Large intestine (tissue), 3 donors: ENCODE data around the gene KANK4. TPM values are rescaled to one million over a fixed set of nuclear protein-coding genes. Genes with fewer than 3 reads are reported as not detected.
"Not testable (repeated sequence)": the region's sequence is repeated elsewhere in the genome, so short reads cannot be mapped to it uniquely, and the experiment has no call there.

Experiments used
- DNase-seq, 2 donors: peaks; one replicate each; pipeline versions ENCODE4 v3.0.0 to v3.0.0-alpha.2; 2013
- H3K27ac ChIP-seq: one replicate; pipeline ENCODE4 v1.5.1; 2013; ENCODE audit warnings: low read length
- H3K27me3 ChIP-seq: 2 replicates; pipeline ENCODE4 v1.6.1; 2013; ENCODE audit warnings: low read length; ENCODE audit not compliant: control insufficient read depth, insufficient read depth
- H3K36me3 ChIP-seq: 2 replicates; pipeline ENCODE4 v1.6.1; 2013; ENCODE audit warnings: low read length; ENCODE audit not compliant: control insufficient read depth, insufficient read depth
- H3K4me1 ChIP-seq: one replicate; pipeline ENCODE4 v1.6.1; 2013; ENCODE audit warnings: low read length; ENCODE audit not compliant: control insufficient read depth, insufficient read depth
- H3K4me3 ChIP-seq: one replicate; pipeline ENCODE4 v1.5.1; 2013; ENCODE audit warnings: low read length
- H3K9me3 ChIP-seq: one replicate; pipeline ENCODE4 v1.6.1; 2013; ENCODE audit warnings: mild to moderate bottlenecking, low read depth, low read length, moderate library complexity; ENCODE audit not compliant: control insufficient read depth
- WGBS: methylation state at CpG from one replicate; pipeline ENCODE4 v1.1.5; 2013; ENCODE audit warnings: low lambda C conversion rate; ENCODE audit not compliant: insufficient coverage; 5-methylcytosine and 5-hydroxymethylcytosine counted together
- polyA plus RNA-seq: library from polyadenylated mRNA; unstranded; fragments of 120-200 nt; gene quantifications from one replicate; pipeline ENCODE4 v1.2.1, GENCODE V29; 2013

Gene KANK4
- polyA plus RNA-seq, 1 donor, result 4.1 TPM

DNA sequence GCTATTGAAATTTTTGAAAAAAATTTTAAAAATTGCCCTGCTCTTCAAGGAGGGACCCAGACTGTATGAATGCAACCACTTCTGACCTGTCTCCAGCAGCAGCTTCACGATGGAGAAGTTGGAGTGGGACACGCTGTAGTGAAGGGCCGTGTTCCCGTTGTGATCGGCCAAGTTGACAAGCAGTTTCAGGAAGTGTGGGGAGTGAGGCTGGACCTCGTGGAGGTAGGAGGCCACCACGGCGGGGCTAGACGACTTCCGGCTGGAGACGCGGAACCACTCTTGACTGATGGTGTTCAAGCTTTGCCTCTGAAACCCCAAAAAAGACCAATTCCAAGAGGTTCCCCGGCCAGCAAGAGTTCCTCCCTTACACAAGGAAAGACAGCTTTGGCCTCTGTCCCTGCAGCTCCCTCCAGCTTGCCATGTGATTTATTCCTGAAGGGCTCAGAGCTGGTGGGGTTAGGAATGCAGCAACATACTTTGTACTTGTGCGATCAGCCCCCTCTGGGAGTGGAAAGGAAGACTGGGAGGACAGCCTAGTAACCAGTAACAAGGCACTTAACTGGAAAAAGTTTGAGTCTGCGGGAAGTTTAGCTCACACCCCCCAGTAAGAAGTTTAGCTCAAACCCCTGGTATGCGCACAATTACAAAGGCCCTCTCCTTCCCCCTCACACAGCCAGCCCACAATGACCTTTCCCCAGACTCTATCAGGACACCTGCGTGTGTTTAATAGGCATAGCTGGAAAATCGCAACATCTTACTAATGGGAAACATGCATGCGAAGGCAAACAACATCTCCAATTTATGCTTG, 56.0 kb downstream of the KANK4 start:
- H3K27me3 ChIP-seq, result no peaks in the 10 kb centered on the region
- no peaks in the 10 kb centered on the region for H3K9me3 ChIP-seq
- H3K36me3 ChIP-seq, result no peaks in the 10 kb centered on the region
- WGBS, result no CpG with 5 or more reads among the region's 19 CpGs
- no peak overlapping the region for H3K27ac ChIP-seq
- H3K4me3 ChIP-seq, result no peak overlapping the region
- H3K4me1 ChIP-seq, result no peaks in the 10 kb centered on the region
- no peak for DNase-seq

DNA sequence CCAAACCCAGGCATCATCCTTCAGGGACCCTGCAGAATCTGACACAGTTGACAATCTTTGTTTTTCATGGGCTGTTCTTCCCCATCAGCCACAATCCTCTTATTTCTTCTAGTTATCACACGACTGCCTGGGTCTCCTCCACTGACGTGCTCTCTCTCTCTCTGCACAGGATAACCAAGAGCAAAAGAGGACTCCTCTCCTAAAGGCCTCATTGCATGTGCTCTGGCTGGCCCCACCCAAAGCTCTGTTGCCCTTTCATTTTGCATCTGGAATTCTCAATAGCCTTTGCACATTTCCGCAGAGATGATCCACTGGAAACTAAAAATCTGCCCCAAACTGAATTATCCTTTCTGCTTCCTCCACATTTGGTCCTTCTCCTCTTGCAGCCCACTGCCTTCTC, 58.5 kb downstream of the KANK4 start:
- no peak for DNase-seq
- no peaks in the 10 kb centered on the region for H3K27me3 ChIP-seq
- H3K9me3 ChIP-seq, result no peaks in the 10 kb centered on the region
- no CpG with 5 or more reads among the region's 3 CpGs for WGBS
- H3K27ac ChIP-seq, result no peak overlapping the region
- no peaks in the 10 kb centered on the region for H3K4me1 ChIP-seq
- H3K4me3 ChIP-seq, result no peak overlapping the region
- H3K36me3 ChIP-seq, result no peaks in the 10 kb centered on the region

DNA sequence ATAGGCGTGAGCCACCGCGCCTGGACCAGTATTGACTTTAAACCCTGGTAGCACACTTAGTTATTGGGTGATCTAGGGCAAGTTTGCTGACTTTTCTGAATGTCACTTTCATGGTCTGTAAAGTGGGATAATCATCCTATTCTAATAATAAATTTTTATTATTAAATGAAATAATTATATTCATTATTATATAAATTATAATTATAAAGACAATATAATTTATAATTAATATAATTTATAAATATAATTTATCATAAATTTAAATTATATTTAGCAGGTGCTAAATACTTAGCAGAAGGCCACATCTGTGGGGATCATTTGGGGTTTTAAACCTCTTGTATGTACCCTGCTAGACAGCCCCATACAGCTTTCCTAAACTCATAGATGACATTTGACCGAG, 59.7 kb downstream of the KANK4 start:
- Histone ChIP-seq H3K27ac (no peak overlapping the region), H3K9me3 (no peaks in the 10 kb centered on the region), H3K4me1 (no peaks in the 10 kb centered on the region), H3K27me3 (no peaks in the 10 kb centered on the region), H3K4me3 (no peak overlapping the region), H3K36me3 (no peaks in the 10 kb centered on the region)
- no peak for DNase-seq
- no CpG with 5 or more reads among the region's 4 CpGs for WGBS

DNA sequence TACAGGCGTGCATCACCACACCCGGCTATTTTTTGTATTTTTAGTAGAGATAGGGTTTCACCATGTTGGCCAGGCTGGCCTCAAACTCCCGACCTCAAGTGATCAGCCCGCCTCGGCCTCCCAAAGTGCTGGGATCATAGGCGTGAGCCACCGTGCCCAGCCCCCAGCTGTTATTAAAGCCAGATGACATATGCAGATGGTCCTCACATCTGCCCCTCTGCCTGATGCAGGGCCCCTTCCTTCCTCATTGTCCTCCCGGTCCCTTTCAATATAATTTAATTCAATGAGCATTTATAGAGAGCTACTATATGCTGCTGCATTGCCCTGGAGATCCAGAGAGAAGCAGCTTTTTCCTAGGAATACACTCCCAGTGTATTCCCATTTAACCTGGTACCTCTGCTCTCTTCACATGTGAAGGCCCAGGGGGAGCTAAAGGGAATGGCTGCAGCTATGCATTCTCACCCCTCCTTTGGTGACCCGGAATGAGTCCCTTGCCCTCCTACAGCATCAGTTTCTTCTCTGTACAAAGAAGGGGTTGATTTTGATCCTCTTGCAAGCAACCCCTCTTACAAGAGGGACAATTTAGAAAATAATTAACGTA, 69.0 kb downstream of the KANK4 start:
- DNase-seq, result no peak
- no peak overlapping the region for H3K27ac ChIP-seq
- no peaks in the 10 kb centered on the region for H3K9me3 ChIP-seq
- no peaks in the 10 kb centered on the region for H3K36me3 ChIP-seq
- H3K4me1 ChIP-seq, result no peaks in the 10 kb centered on the region
- WGBS, result no CpG with 5 or more reads among the region's 10 CpGs
- H3K4me3 ChIP-seq, result no peak overlapping the region
- no peaks in the 10 kb centered on the region for H3K27me3 ChIP-seq

DNA sequence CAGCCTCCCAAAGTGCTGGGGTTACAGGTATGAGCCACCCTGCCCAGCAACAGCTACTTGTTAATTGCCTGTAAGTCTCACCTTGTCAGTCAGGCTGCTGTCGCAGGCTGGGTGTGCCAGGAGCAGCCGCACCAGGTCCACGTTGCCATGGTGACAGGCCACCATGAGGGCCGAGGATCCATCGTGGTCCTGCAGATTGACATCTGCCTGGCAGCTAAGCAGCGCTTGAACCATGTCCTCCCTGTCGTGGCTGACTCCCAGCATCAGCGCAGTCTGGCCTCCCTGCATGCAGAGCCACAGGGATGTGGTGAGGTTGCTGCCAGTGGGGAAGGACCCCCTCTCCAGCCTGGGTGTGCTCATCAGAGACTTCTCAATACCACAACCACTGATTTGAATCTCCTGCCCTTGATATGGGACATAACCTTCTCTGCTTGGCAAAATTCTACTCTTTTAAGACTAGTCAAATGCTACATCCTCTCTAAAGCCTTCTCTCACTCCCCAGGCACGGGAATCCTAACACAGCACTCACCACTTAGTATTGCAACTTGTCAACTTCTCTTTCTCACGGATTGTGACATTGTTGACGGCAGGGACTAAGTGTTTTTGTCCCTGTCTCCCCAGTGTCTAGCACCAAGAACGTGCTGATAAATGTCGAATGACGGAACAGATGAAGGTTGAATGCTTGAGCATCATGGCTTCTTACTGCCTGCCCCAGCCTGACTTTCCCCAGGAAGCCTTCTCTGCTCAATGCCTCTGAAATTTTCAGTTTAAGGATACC, 71.7 kb downstream of the KANK4 start:
- Histone ChIP-seq H3K27ac (no peak overlapping the region), H3K9me3 (no peaks in the 10 kb centered on the region), H3K4me3 (no peak overlapping the region), H3K4me1 (no peaks in the 10 kb centered on the region), H3K27me3 (no peaks in the 10 kb centered on the region), H3K36me3 (no peaks in the 10 kb centered on the region)
- WGBS, result 69% methylated on average over 2 of the region's 14 CpGs
- DNase-seq, result no peak

DNA sequence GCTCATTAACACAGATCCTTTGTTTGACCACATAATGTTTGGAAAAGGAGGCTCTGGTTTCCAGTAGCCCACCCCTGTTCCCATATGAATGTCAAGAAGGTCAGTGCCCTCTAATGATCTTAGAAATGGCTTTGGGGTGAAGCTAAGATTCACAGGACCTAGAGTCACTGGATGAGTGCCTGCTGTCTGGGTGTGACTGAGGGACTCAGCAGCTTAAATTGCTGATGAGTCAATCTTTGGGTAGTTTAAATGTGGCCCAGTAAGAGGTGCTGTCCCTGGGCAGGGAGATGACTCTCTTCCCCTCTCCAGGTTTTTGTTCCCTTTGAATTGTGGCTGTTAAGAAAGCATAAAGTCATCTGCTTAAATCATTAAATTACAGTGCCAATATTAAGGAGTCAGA, 74.0 kb downstream of the KANK4 start:
- Histone ChIP-seq H3K9me3 (no peaks in the 10 kb centered on the region), H3K4me3 (no peak overlapping the region), H3K4me1 (no peaks in the 10 kb centered on the region), H3K27ac (no peak overlapping the region), H3K27me3 (no peaks in the 10 kb centered on the region), H3K36me3 (no peaks in the 10 kb centered on the region)
- DNase-seq, result no peak

DNA sequence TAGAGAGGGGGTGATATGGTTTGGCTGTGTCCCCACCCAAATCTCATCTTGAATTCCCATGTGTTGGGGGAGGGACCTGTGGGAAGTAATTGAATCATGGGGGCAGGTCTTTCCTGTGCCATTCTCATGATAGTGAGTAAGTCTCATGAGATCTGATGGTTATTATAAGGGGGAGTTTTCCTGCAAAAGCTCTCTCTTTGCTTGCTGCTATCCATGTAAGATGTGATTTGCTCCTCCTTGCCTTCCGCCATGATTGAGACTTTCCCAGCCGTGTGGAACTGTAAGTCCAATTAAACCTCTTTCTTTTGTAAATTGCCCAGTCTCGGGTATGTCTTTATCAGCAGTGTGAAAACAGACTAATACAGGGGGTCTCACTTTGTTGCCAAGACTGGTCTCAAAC, 74.9 kb downstream of the KANK4 start:
- H3K9me3 ChIP-seq, H3K36me3 ChIP-seq, DNase-seq, H3K27me3 ChIP-seq, H3K27ac ChIP-seq, H3K4me3 ChIP-seq, H3K4me1 ChIP-seq: not testable (repeated sequence)
- no CpG with 5 or more reads among the region's 3 CpGs for WGBS

DNA sequence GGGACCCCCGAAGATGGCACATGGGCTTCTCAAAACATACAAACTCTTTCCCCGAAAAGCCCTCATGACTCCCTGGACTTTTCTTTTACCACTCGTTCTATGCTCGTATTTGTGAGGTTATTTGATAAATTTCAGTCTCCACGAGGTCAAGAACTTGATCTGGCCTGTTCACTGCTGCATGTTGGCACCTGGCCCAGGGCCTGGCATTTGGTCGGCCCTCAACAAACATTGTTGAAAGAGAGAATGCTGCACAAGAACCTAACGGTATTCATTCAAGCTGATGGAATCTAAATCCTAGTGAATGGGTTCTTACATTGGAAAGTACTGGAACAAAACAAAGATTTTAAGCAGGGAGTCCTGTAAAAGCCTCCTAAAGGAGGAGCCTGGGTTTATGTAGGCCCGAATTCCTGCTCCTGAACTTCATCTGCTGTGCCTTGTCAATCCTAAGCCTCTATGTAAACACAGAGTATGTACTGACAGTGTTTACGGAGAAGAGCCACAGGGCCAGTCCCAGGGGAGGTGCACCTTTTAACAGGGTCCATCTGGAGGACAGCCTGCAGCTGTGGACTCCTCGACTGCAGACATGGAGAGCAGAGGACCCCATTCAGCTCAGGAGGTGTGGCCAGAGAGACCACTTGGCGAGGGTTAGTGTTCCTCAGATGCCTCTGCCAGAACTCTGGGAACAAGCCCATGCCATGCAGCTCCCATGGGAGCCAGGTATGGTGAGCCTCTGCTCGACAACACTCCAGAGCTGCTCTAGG, 77.7 kb downstream of the KANK4 start:
- 67% methylated on average over 2 of the region's 12 CpGs for WGBS
- H3K4me1 ChIP-seq, result no peaks in the 10 kb centered on the region
- H3K36me3 ChIP-seq, result no peaks in the 10 kb centered on the region
- no peak overlapping the region for H3K4me3 ChIP-seq
- no peak overlapping the region for H3K27ac ChIP-seq
- H3K9me3 ChIP-seq, result no peaks in the 10 kb centered on the region
- no peaks in the 10 kb centered on the region for H3K27me3 ChIP-seq
- no peak for DNase-seq

DNA sequence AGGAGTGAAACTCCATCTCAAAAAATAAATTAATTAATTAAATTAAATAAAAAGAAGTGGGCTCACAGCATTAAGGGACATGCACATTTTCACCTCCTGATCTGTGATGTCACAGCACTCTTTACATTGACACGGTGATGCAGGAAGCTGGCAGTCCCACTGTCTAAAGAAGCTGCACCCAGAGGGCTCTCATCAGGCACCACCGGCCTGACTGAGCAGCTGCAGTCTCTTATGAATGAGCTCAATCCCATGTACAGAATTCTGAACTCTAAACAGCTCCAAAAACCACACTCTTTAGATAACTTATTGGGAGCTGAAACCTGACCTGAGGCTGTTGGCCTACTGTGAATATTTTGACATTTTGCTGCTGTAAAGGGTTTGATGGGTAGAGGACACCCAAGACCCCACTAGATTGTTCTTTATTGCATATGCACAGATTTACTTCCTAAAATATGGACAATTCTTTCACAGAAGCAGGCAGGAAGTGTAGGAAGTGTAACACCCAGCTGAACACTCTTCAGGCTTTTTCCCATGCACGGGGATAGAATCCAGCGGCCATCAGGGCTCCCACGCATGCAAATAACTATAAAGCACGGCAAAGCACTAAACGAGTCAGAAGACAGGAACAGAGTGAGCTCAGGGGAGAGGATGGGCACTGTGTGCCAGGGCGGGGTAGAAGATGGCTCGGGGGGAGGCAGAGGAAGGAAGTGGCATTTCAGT, 78.4 kb downstream of the KANK4 start:
- H3K27ac ChIP-seq, result no peak overlapping the region
- no peaks in the 10 kb centered on the region for H3K36me3 ChIP-seq

More for the DNA sequence above, 78.4 kb downstream of the KANK4 start:
- no peaks in the 10 kb centered on the region for H3K4me1 ChIP-seq
- H3K9me3 ChIP-seq, result no peaks in the 10 kb centered on the region
- no CpG with 5 or more reads among the region's 9 CpGs for WGBS
- no peaks in the 10 kb centered on the region for H3K27me3 ChIP-seq
- H3K4me3 ChIP-seq, result no peak overlapping the region
- no peak for DNase-seq
